Cardiac muscle cell (in vitro differentiated cells and primary cell): Measurements from ENCODE around the gene DEK. TPM values are rescaled to one million over a fixed set of nuclear protein-coding genes. Genes with fewer than 3 reads are reported as not detected.
A peak's percentile ranks its signal among the peaks of the same experiment; 100 is the strongest.

Experiments
- DNase-seq, 2 donors: peaks; one replicate each; pipeline versions ENCODE4 v3.0.0 to v3.0.0-alpha.2; 2010 to 2017; ENCODE audit warnings: low read depth in 1 of 2, low spot score in 1 of 2
- H3K27ac ChIP-seq: fragments of 200-600 bp; sonication (generic); 2 replicates; pipeline ENCODE4 v1.5.1; 2016
- H3K27me3 ChIP-seq: fragments of 200-600 bp; sonication (generic); 2 replicates; pipeline ENCODE4 v1.6.0; 2016; ENCODE audit warnings: control low read depth
- H3K36me3 ChIP-seq: fragments of 200-600 bp; sonication (generic); 2 replicates; pipeline ENCODE4 v1.5.1; 2016; ENCODE audit warnings: control low read depth
- H3K4me1 ChIP-seq: fragments of 200-600 bp; sonication (generic); 2 replicates; pipeline ENCODE4 v1.8.1; 2017; ENCODE audit warnings: low read depth, mild to moderate bottlenecking, mixed run types
- H3K4me3 ChIP-seq: fragments of 200-600 bp; sonication (generic); 2 replicates; pipeline ENCODE4 v1.5.1; 2016; ENCODE audit warnings: mild to moderate bottlenecking
- H3K9me3 ChIP-seq: fragments of 200-600 bp; sonication (generic); 2 replicates; pipeline ENCODE4 v1.5.1; 2017; ENCODE audit warnings: low read depth, mild to moderate bottlenecking, control low read depth
- polyA plus RNA-seq: library from polyadenylated mRNA; unstranded; fragments of >200 nt; fragmentation: Nextera tagmentation; extraction: Ambion mirVana; gene quantifications from 2 replicates; pipeline ENCODE4 v1.2.1, GENCODE V29; 2016
- total RNA-seq: library from RNA; depleted of rRNA; stranded (reverse); fragments of >200 nt; gene quantifications from 2 replicates; pipeline ENCODE4 v1.2.3, GENCODE V29; 2016
- TF ChIP-seq, protein P1 (sequence below): IDR thresholded peaks from 2 replicates; pipeline ENCODE4 v1.5.1; 2012; ENCODE audit warnings: low read depth, mild to moderate bottlenecking, low read length

The DEK gene
- total and polyA plus RNA-seq, 2 experiments from 2014 or later = 80.8 to 128 TPM

GRCh38 chr6:18260448-18261106 is 3.8 kb downstream of the DEK start:
- peak in 1 of 2 donors; percentile 28 for DNase-seq
- H3K9me3 ChIP-seq = no peaks in the 10 kb centered on the region
- peaks cover 15% of the 10 kb centered on the region for H3K36me3 ChIP-seq
- no peak overlapping the region for H3K4me3 ChIP-seq
- no peaks in the 10 kb centered on the region for H3K27me3 ChIP-seq
- peak overlapping the region; percentile 41 for H3K27ac ChIP-seq
- H3K4me1 ChIP-seq = no peaks in the 10 kb centered on the region
- TF ChIP-seq, protein P1, sequence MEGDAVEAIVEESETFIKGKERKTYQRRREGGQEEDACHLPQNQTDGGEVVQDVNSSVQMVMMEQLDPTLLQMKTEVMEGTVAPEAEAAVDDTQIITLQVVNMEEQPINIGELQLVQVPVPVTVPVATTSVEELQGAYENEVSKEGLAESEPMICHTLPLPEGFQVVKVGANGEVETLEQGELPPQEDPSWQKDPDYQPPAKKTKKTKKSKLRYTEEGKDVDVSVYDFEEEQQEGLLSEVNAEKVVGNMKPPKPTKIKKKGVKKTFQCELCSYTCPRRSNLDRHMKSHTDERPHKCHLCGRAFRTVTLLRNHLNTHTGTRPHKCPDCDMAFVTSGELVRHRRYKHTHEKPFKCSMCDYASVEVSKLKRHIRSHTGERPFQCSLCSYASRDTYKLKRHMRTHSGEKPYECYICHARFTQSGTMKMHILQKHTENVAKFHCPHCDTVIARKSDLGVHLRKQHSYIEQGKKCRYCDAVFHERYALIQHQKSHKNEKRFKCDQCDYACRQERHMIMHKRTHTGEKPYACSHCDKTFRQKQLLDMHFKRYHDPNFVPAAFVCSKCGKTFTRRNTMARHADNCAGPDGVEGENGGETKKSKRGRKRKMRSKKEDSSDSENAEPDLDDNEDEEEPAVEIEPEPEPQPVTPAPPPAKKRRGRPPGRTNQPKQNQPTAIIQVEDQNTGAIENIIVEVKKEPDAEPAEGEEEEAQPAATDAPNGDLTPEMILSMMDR = no peak

- Histone ChIP-seq H3K27me3 (no peaks in the 10 kb centered on the region), H3K27ac (no peak overlapping the region), H3K4me1 (no peaks in the 10 kb centered on the region), H3K9me3 (no peaks in the 10 kb centered on the region), H3K4me3 (no peak overlapping the region), H3K36me3 (peaks cover 22% of the 10 kb centered on the region)
- DNase-seq = no peak
- TF ChIP-seq, protein P1 = no peak
Observed at GRCh38 chr6:18259675-18260447, 4.5 kb downstream of the DEK start.

DNA sequence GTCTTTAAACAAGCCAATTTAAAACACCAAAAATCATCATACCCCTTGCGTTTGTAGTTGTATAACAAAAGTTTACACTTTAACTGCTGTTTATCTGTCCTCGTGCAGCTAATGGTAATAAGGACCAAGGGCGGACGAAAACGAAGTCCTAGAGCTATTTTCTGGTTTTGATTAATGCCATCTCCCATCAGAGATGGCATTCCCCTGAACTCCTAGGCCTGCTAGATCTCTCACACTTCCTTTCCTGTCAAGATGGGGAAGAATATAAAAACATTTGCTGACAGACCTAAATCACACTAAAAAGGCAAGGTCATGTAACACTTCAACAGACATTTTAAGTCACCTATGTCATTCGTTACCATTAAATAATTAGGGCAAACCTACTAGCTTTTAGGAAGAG is 9.5 kb downstream of the DEK start:
- H3K4me3 ChIP-seq = no peak overlapping the region
- H3K4me1 ChIP-seq = peaks cover 6% of the 10 kb centered on the region
- peak overlapping the region; percentile 59 for H3K27ac ChIP-seq
- H3K36me3 ChIP-seq = peaks cover 27% of the 10 kb centered on the region
- no peaks in the 10 kb centered on the region for H3K27me3 ChIP-seq
- TF ChIP-seq, protein P1 = no peak
- no peak for DNase-seq
- no peaks in the 10 kb centered on the region for H3K9me3 ChIP-seq

- Histone ChIP-seq H3K36me3 (peaks cover 34% of the 10 kb centered on the region), H3K4me1 (peaks cover 6% of the 10 kb centered on the region)
Observed at GRCh38 chr6:18253635-18254034, 10.7 kb downstream of the DEK start.

GRCh38 chr6:18249271-18249670 is 15.1 kb downstream of the DEK start:
- Histone ChIP-seq H3K4me1 (peaks cover 6% of the 10 kb centered on the region), H3K27me3 (no peaks in the 10 kb centered on the region), H3K27ac (no peak overlapping the region), H3K9me3 (no peaks in the 10 kb centered on the region), H3K36me3 (peaks cover 21% of the 10 kb centered on the region), H3K4me3 (no peak overlapping the region)
- no peak for DNase-seq
- TF ChIP-seq, protein P1 = no peak

More at GRCh38 chr6:18253635-18254034, 10.7 kb downstream of the DEK start:
- Histone ChIP-seq H3K9me3 (no peaks in the 10 kb centered on the region), H3K27ac (peak overlapping the region; percentile 51), H3K4me3 (no peak overlapping the region), H3K27me3 (no peaks in the 10 kb centered on the region)
- TF ChIP-seq, protein P1 = no peak
- DNase-seq = no peak
